ENCODE data around the gene ANKRD22.

- TF ChIP-seq REST (IDR thresholded peaks at IDR 0.05): no peak
- TF ChIP-seq, protein P1, sequence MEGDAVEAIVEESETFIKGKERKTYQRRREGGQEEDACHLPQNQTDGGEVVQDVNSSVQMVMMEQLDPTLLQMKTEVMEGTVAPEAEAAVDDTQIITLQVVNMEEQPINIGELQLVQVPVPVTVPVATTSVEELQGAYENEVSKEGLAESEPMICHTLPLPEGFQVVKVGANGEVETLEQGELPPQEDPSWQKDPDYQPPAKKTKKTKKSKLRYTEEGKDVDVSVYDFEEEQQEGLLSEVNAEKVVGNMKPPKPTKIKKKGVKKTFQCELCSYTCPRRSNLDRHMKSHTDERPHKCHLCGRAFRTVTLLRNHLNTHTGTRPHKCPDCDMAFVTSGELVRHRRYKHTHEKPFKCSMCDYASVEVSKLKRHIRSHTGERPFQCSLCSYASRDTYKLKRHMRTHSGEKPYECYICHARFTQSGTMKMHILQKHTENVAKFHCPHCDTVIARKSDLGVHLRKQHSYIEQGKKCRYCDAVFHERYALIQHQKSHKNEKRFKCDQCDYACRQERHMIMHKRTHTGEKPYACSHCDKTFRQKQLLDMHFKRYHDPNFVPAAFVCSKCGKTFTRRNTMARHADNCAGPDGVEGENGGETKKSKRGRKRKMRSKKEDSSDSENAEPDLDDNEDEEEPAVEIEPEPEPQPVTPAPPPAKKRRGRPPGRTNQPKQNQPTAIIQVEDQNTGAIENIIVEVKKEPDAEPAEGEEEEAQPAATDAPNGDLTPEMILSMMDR (IDR thresholded peaks at IDR 0.05): no peak
- no peak for TF ChIP-seq FOXS1 (CRISPR knock-in tag; IDR thresholded peaks at IDR 0.05)
- TF ChIP-seq, protein P2, sequence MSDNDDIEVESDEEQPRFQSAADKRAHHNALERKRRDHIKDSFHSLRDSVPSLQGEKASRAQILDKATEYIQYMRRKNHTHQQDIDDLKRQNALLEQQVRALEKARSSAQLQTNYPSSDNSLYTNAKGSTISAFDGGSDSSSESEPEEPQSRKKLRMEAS (IDR thresholded peaks at IDR 0.05): no peak
- no peak for TF ChIP-seq RCOR1 (IDR thresholded peaks at IDR 0.05; ENCODE audit: low read depth, low read length)
Observed at GRCh38 chr10:88879534-88880281, 28.1 kb upstream of the ANKRD22 start, which contains the start of gene STAMBPL1.

Measured in A549 (cell line).